ENCODE results near the gene NFIL3.

- TF ChIP-seq CHD1 (IDR thresholded peaks at IDR 0.05; ENCODE audit: low read depth, low read length) (no peak), CTCF (conservative IDR thresholded peaks at IDR 0.05; ENCODE audit: low read depth, low read length) (no peak), FOS (IDR thresholded peaks at IDR 0.05; ENCODE audit: low read depth, low read length) (no peak), MXI1 (IDR thresholded peaks at IDR 0.05; ENCODE audit: borderline replicate concordance, low read depth, low read length) (peak; percentile 20; the same call in 1 of the 2 replicates)
These were observed 28.5 kb downstream of the NFIL3 start for GRCh38 chr9:91395106-91395552.
